ENCODE results near the gene GSKIP. TPM values are rescaled to one million over a fixed set of nuclear protein-coding genes. Genes with fewer than 3 reads are reported as not detected.
A peak's percentile ranks its signal among the peaks of the same experiment; 100 is the strongest.

Gene GSKIP
- total RNA-seq, 2 experiments from 2014 or later: 12.1 to 20.7 TPM

DNA sequence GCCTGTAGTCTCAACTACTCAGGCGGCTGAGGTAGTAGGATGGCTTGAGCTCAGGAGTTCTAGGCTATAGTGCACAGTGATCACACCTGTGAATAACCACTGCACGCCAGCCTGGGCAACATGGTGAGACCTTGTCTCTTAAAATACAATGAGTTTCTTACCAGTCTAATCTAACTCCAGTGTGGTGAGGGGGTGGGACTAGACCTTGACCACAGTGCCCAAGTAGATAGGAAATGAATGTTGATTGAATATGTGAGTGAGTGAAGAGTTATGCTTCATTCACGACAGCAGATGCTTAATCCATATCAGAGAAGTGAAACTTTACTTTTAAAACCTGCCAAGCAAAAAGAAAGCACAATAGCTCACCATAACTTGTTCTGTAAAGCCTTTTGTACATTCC is 17.4 kb downstream of the GSKIP start:
- Mint-ChIP-seq H3K36me3 (ENCODE audit: low read depth) (peaks cover 13% of the 10 kb centered on the region), H3K27ac (no peak overlapping the region), H3K27me3 (no peaks in the 10 kb centered on the region), H3K9me3 (ENCODE audit: low read depth) (no peaks in the 10 kb centered on the region), H3K4me1 (no peaks in the 10 kb centered on the region), H3K4me3 (no peak overlapping the region)
- ChIA-PET POLR2A (interaction anchor here (1.6 kb wide), 1 partner anchor 10 kb away, joined by 4 read pairs; no protein-coding TSS in a partner anchor), CTCF (interaction anchor here (0.7 to 1.5 kb wide), 6 partner anchors 8 to 49 kb away, joined by 3 to 7 read pairs (median 4); no protein-coding TSS in a partner anchor)
- no peak for DNase-seq
- ATAC-seq: no peak
- intact Hi-C loops (cut with DNase I, micrococcal nuclease): no loop called here

DNA sequence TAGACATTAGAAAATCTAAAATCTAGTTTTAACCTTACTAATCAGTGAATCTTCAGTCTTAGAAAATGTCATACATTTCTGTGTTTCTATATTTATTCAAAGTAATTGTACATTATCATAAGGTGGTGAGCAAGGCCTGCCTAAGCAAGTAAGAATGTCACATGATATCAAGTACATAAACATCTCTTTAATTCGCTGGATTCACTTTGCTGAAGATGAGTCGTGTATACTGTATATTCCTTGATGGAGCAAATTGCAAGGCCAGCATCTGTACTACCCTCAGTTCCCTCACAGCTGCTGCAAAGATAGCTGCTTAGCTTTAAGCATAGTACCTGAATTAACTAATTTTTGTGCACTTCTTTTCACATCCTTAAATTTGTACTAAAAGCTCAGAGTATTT is 20.1 kb downstream of the GSKIP start:
- CTCF ChIA-PET: no interaction called here
- H3K4me3 Mint-ChIP-seq: no peak overlapping the region
- no peaks in the 10 kb centered on the region for H3K27me3 Mint-ChIP-seq
- POLR2A ChIA-PET: no interaction called here
- no peaks in the 10 kb centered on the region for H3K4me1 Mint-ChIP-seq
- no peak overlapping the region for H3K27ac Mint-ChIP-seq
- H3K9me3 Mint-ChIP-seq (ENCODE audit: low read depth): no peaks in the 10 kb centered on the region
- intact Hi-C loops (cut with DNase I, micrococcal nuclease): no loop called here
- ATAC-seq: no peak
- peaks cover 13% of the 10 kb centered on the region for H3K36me3 Mint-ChIP-seq (ENCODE audit: low read depth)
- DNase-seq: no peak

- no peak overlapping the region for H3K4me3 Mint-ChIP-seq
- CTCF ChIA-PET: interaction anchor here (0.7 kb wide), 1 partner anchor 159 kb away, joined by 3 read pairs; no protein-coding TSS in a partner anchor
- H3K9me3 Mint-ChIP-seq (ENCODE audit: low read depth): no peaks in the 10 kb centered on the region
- intact Hi-C loops (cut with DNase I, micrococcal nuclease): no loop called here
- peaks cover 13% of the 10 kb centered on the region for H3K36me3 Mint-ChIP-seq (ENCODE audit: low read depth)
- POLR2A ChIA-PET: no interaction called here
- ATAC-seq: no peak
- H3K27me3 Mint-ChIP-seq: peaks cover 2% of the 10 kb centered on the region
- no peak for DNase-seq
- H3K4me1 Mint-ChIP-seq: no peaks in the 10 kb centered on the region
- H3K27ac Mint-ChIP-seq: no peak overlapping the region
Observed at GRCh38 chr14:96384053-96384452, 20.7 kb downstream of the GSKIP start.

DNA sequence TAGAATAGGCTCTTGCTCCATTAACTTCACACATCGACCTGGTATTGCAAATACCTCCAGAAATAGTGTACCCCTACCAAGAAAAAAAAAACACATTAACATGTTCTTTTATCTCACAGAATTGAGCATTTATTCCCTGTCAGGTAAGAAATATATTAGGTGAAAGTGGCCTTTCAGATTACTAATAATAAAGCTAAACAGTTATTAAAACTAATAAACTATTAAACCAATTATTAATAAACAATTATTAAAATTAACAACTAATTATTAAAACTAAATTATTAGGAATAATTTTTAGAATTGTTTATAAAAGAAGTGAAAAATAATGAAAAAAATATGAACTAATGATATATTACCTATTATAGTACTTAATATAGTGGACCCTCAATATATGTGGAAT is 21.4 kb downstream of the GSKIP start:
- DNase-seq (no peak), ATAC-seq (no peak)
- Mint-ChIP-seq H3K9me3 (ENCODE audit: low read depth) (no peaks in the 10 kb centered on the region), H3K36me3 (ENCODE audit: low read depth) (peaks cover 13% of the 10 kb centered on the region), H3K4me1 (no peaks in the 10 kb centered on the region), H3K4me3 (no peak overlapping the region), H3K27ac (no peak overlapping the region), H3K27me3 (peaks cover 2% of the 10 kb centered on the region)
- CTCF ChIA-PET: no interaction called here
- intact Hi-C loops (cut with DNase I, micrococcal nuclease): no loop called here
- POLR2A ChIA-PET: no interaction called here

GRCh38 chr14:96385385-96385784 is 22.1 kb downstream of the GSKIP start:
- Mint-ChIP-seq H3K4me1 (no peaks in the 10 kb centered on the region), H3K9me3 (ENCODE audit: low read depth) (no peaks in the 10 kb centered on the region), H3K27ac (no peak overlapping the region), H3K4me3 (no peak overlapping the region), H3K27me3 (peaks cover 6% of the 10 kb centered on the region), H3K36me3 (ENCODE audit: low read depth) (peaks cover 13% of the 10 kb centered on the region)
- ATAC-seq: no peak
- intact Hi-C loops (cut with DNase I, micrococcal nuclease): no loop called here
- DNase-seq: no peak
- POLR2A ChIA-PET: no interaction called here
- CTCF ChIA-PET: no interaction called here

DNA sequence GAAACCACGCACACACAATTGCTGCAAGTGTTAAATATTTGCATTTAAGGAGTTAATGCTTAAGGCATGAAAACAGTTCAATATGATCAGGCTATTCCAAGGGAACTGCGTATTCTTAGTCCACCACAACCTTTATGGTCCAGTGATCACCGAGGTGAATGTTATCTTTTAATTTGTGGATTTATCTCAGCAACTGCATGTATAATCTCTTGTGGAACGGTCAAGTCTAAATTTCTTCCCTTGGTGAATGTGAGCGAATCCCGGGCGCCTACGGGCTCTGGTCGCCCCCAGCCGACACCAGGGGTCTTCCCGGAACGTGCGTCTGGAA is 27.6 kb downstream of the GSKIP start:
- Mint-ChIP-seq H3K9me3 (ENCODE audit: low read depth) (no peaks in the 10 kb centered on the region), H3K4me1 (peaks cover 8% of the 10 kb centered on the region), H3K27ac (peak overlapping the region; percentile 84), H3K27me3 (peaks cover 8% of the 10 kb centered on the region), H3K36me3 (ENCODE audit: low read depth) (no peaks in the 10 kb centered on the region), H3K4me3 (peak overlapping the region; percentile 85)
- CTCF ChIA-PET: interaction anchor here (0.6 to 1.3 kb wide), 2 partner anchors 10 to 35 kb away, joined by 3 to 5 read pairs; no protein-coding TSS in a partner anchor
- POLR2A ChIA-PET: interaction anchor here (1.2 kb wide), 1 partner anchor 9 kb away, joined by 4 read pairs; no protein-coding TSS in a partner anchor
- ATAC-seq (no peak), DNase-seq (no peak)
- intact Hi-C loops (cut with DNase I, micrococcal nuclease): loop anchor here (1.0 kb wide), 5 partner anchors 28 to 857 kb away; partner anchors contain the start of genes ATG2B (in 2 of the 2), GSKIP (in 2 of the 2), C14orf132 (in 1 of the 2) and PAPOLA (in 1 of the 2)

DNA sequence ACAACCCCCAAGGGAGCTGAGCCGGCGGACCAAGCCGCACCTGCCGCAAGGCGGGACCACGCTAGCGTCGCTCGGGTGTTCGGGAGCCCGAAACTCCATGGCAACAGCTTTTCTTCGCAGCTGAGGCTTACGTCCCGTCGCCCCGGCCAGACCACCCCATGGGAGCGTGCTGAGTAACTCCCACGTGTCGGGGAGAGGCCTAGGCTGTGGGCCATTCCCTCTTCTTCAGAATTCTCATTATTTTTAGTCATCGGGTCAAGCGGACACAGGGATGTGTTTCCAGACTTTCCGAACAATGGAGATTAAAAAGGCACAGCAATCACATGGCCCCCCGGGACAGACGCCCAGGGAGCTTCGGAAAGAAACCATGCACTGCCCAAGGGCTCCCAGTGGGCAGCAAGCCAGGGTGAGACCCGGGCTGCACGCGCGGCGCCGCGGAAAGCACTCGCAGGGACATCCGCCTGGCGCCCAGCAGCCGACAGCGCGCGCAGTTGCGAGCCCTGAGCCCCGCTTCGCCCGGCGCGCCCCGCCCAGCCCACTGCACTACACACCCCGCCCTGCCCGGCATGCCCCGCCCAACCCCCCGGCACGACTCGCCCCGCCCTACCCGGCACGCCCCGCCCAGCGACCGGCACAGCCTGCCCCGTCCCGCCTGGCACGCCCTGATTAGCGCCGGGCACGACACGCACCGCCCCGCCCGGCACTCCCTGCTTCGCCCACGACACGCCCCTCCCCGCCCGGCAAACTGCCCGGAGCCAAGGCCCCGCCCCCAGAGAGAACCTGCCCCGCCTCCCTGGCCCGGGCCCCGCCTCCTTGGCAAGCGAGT is 28.2 kb downstream of the GSKIP start:
- Mint-ChIP-seq H3K36me3 (ENCODE audit: low read depth) (no peaks in the 10 kb centered on the region), H3K4me1 (peaks cover 8% of the 10 kb centered on the region), H3K27me3 (peaks cover 8% of the 10 kb centered on the region), H3K9me3 (ENCODE audit: low read depth) (no peaks in the 10 kb centered on the region), H3K27ac (peak overlapping the region; percentile 84), H3K4me3 (peak overlapping the region; percentile 85)
- peak; percentile 97 for ATAC-seq
- POLR2A ChIA-PET: interaction anchor here (1.2 kb wide), 1 partner anchor 10 kb away, joined by 4 read pairs; no protein-coding TSS in a partner anchor
- CTCF ChIA-PET: interaction anchor here (0.6 to 1.3 kb wide), 2 partner anchors 11 to 35 kb away, joined by 3 to 5 read pairs; no protein-coding TSS in a partner anchor
- intact Hi-C loops (cut with DNase I, micrococcal nuclease): loop anchor here (1.0 to 2.0 kb wide), 6 partner anchors 28 to 857 kb away; partner anchors contain the start of genes ATG2B (in 2 of the 2), GSKIP (in 2 of the 2), VRK1 (in 2 of the 2) and C14orf132 (in 1 of the 2)
- DNase-seq: peak; percentile 100

DNA sequence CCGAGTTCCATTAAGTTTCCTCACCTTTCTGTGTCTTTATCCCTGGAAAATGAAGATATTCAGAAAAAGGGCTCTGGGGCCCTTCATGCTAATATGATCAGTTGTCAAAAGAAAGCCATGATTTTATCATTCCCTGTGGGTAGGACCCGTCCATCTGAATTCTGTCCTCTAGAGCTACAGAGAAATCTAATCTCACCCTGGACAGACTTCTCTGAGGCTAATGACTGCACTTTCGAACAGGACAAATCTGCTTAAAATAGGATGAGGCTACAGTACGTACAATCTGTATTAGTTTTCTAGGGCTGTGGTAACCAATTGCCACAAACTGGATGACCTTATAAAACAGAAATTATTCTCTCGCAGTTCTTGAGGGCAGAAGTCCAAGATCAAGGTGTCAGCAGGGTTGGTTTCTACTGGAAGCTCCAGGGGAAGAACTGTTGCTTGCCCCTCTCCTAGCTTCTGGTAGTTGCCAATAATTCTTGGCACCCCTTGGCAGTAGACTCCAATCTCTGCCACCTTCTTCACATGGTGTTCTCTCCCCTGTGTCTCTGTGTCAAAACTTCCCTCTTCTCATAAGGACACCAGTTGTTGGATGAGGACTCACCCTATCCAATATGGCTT is 29.9 kb downstream of the GSKIP start:
- Mint-ChIP-seq H3K36me3 (ENCODE audit: low read depth) (no peaks in the 10 kb centered on the region), H3K4me1 (peaks cover 8% of the 10 kb centered on the region), H3K9me3 (ENCODE audit: low read depth) (no peaks in the 10 kb centered on the region), H3K27ac (no peak overlapping the region), H3K27me3 (peaks cover 8% of the 10 kb centered on the region), H3K4me3 (peak overlapping the region; percentile 85)
- DNase-seq (no peak), ATAC-seq (no peak)
- POLR2A ChIA-PET: no interaction called here
- intact Hi-C loops (cut with DNase I, micrococcal nuclease): loop anchor here in 1 of 2 experiments (2.0 kb wide), 1 partner anchor 32 kb away; no protein-coding TSS in a partner anchor
- CTCF ChIA-PET: interaction anchor here (1.0 kb wide), 1 partner anchor 12 kb away, joined by 6 read pairs; no protein-coding TSS in a partner anchor

- ATAC-seq: no peak
- CTCF ChIA-PET: no interaction called here
- H3K36me3 Mint-ChIP-seq (ENCODE audit: low read depth): no peaks in the 10 kb centered on the region
Observed at GRCh38 chr14:96394047-96394815, 30.9 kb downstream of the GSKIP start.

DNA sequence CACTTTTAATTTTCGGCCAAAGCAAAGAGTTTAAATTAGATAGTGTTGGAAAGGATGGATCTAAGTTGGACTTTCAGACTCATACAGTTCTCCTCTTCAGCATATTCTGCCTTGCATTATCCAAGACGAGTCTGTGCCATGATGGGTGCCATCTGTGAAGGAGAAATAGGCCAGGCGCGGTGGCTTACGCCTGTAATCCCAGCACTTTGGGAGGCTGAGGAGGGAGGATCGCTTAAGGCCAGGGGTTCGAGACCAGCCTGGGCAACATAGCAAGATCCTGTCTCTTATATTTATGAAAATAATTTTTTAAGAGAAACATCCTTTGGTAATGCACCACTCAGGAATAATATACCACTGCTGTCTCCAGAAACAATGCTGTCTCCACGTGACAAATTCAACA is 35.1 kb downstream of the GSKIP start:
- POLR2A ChIA-PET: no interaction called here
- peaks cover 5% of the 10 kb centered on the region for H3K27me3 Mint-ChIP-seq
- H3K27ac Mint-ChIP-seq: no peak overlapping the region
- DNase-seq (no peak), ATAC-seq (no peak)
- H3K9me3 Mint-ChIP-seq (ENCODE audit: low read depth): no peaks in the 10 kb centered on the region
- H3K4me3 Mint-ChIP-seq: no peak overlapping the region
- CTCF ChIA-PET: no interaction called here
- no peaks in the 10 kb centered on the region for H3K36me3 Mint-ChIP-seq (ENCODE audit: low read depth)
- intact Hi-C loops (cut with DNase I, micrococcal nuclease): no loop called here
- H3K4me1 Mint-ChIP-seq: no peaks in the 10 kb centered on the region

More at GRCh38 chr14:96394047-96394815, 30.9 kb downstream of the GSKIP start:
- POLR2A ChIA-PET: no interaction called here
- DNase-seq: no peak
- intact Hi-C loops (cut with DNase I, micrococcal nuclease): no loop called here
- Mint-ChIP-seq H3K4me1 (peaks cover 8% of the 10 kb centered on the region), H3K9me3 (ENCODE audit: low read depth) (no peaks in the 10 kb centered on the region), H3K4me3 (no peak overlapping the region), H3K27me3 (peaks cover 6% of the 10 kb centered on the region), H3K27ac (no peak overlapping the region)

DNA sequence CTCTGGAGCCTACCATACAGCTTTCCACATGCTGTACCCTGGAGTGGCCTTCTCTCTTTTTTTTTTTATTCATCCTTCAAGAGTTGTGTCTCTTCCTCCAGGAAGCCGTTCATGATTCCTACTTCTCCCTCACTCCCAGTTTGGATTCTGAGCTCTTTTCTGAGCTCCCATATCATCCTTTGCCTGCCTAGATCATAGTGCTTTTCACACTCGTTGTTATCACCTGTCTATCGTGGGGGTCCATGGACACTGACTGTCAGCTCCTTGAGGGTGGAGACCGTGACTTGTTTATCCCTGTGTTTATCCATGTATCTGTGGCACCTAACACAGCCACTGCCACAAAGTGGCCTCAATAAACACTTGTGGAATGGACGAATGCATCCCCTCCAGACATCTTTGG is 35.6 kb downstream of the GSKIP start:
- no peak for ATAC-seq
- intact Hi-C loops (cut with DNase I, micrococcal nuclease): no loop called here
- no peak overlapping the region for H3K4me3 Mint-ChIP-seq

More for the DNA sequence above, 35.6 kb downstream of the GSKIP start:
- H3K36me3 Mint-ChIP-seq (ENCODE audit: low read depth): no peaks in the 10 kb centered on the region
- DNase-seq: no peak
- H3K27ac Mint-ChIP-seq: no peak overlapping the region
- H3K4me1 Mint-ChIP-seq: no peaks in the 10 kb centered on the region
- peaks cover 5% of the 10 kb centered on the region for H3K27me3 Mint-ChIP-seq
- ChIA-PET CTCF (no interaction called here), POLR2A (no interaction called here)
- no peaks in the 10 kb centered on the region for H3K9me3 Mint-ChIP-seq (ENCODE audit: low read depth)

Measured in activated CD4-positive, alpha-beta T cell treated with anti-CD3 and anti-CD28 coated beads for 36 hours (primary cell).